Uterus (tissue), 4 donors: ENCODE data around the gene E2F4. TPM values are rescaled to one million over a fixed set of nuclear protein-coding genes. Genes with fewer than 3 reads are reported as not detected.

Experiments
- DNase-seq, 2 donors: peaks; one replicate each; pipeline ENCODE4 v3.0.0-alpha.2; 2019 to 2020
- H3K27ac ChIP-seq, 2 donors: fragments of 200-600 bp; sonication (generic); 1 replicate in 1 of 2; 2 replicates in 1 of 2; pipeline ENCODE4 v1.5.1; 2016 to 2018
- H3K27me3 ChIP-seq, 2 donors: fragments of 200-600 bp; sonication (generic); one replicate each; pipeline ENCODE4 v1.5.1; 2018 to 2019; ENCODE audit warnings: control low read depth in 1 of 2
- H3K36me3 ChIP-seq, 2 donors: fragments of 200-600 bp; sonication (generic); one replicate each; pipeline ENCODE4 v1.5.1; 2019; ENCODE audit warnings: control low read depth in 1 of 2
- H3K4me1 ChIP-seq, 2 donors: fragments of 200-600 bp; sonication (generic); one replicate each; pipeline ENCODE4 v1.5.1; 2018 to 2019; ENCODE audit warnings: control low read depth in 1 of 2
- H3K4me3 ChIP-seq, 2 donors: fragments of 200-600 bp; sonication (generic); 1 replicate in 1 of 2; 2 replicates in 1 of 2; pipeline ENCODE4 v1.5.1; 2018 to 2019; ENCODE audit warnings: mild to moderate bottlenecking in 1 of 2
- H3K9me3 ChIP-seq, 2 donors: fragments of 200-600 bp; sonication (generic); one replicate each; pipeline ENCODE4 v1.5.1; 2019; ENCODE audit warnings: control low read depth in 1 of 2
- CTCF ChIP-seq, 4 experiments: fragments of 200-600 bp in 2 of 4; fragments of 450-650 bp in 2 of 4; sonication (generic) in 2 of 4; IDR thresholded peaks; one replicate each; pipeline ENCODE4 v1.5.1; 2016 to 2019; ENCODE audit warnings: antibody characterized with exemption in 4 of 4, mild to moderate bottlenecking in 2 of 4, moderate library complexity in 1 of 4
- POLR2A ChIP-seq, 2 donors: fragments of 450-650 bp; IDR thresholded peaks; one replicate each; pipeline ENCODE4 v1.6.1; 2016; ENCODE audit warnings: antibody characterized with exemption in 2 of 2, mild to moderate bottlenecking in 1 of 2, moderate library complexity in 1 of 2
- intact Hi-C: fragments of 100-400 bp; cut with DNase I; formaldehyde crosslinking; loops from one replicate; pipeline ENCODE4 v1.15.1; 2023; ENCODE audit warnings: low total_unique reads
- total RNA-seq, 4 donors: library from RNA; depleted of rRNA in 3 of 4; stranded (reverse); fragments of >200 nt in 3 of 4; gene quantifications; one replicate each; pipeline versions ENCODE4 v1.1.0 to v1.2.4, GENCODE V29; 2014 to 2023
- donor health status: DM: yes; HTN: yes; CAD: no.

The E2F4 gene
- total RNA-seq, 4 donors from 2014 or later, result 49.2 to 294 (median 77.1) TPM

- Histone ChIP-seq H3K36me3 (no peaks in the 10 kb centered on the region), H3K27me3 (no peaks in the 10 kb centered on the region), H3K9me3 (no peaks in the 10 kb centered on the region), H3K4me1 (no peaks in the 10 kb centered on the region), H3K27ac (no peak overlapping the region), H3K4me3 (no peak overlapping the region)
- DNase-seq, result no peak
- no peak for TF ChIP-seq CTCF (IDR thresholded peaks at IDR 0.05)
- no peak for TF ChIP-seq POLR2A (IDR thresholded peaks at IDR 0.05)
- intact Hi-C loops, result no loop called here
These were observed 14.9 kb downstream of the E2F4 start for GRCh38 chr16:67206838-67207248.

- no peaks in the 10 kb centered on the region for H3K36me3 ChIP-seq
- no peak for TF ChIP-seq CTCF (IDR thresholded peaks at IDR 0.05)
- no peak for TF ChIP-seq POLR2A (IDR thresholded peaks at IDR 0.05)
- intact Hi-C loops, result no loop called here
- H3K27ac ChIP-seq, result no peak overlapping the region
- H3K4me3 ChIP-seq, result no peak overlapping the region
- no peaks in the 10 kb centered on the region for H3K4me1 ChIP-seq
- no peaks in the 10 kb centered on the region for H3K27me3 ChIP-seq
- no peaks in the 10 kb centered on the region for H3K9me3 ChIP-seq
- DNase-seq, result no peak
These were observed 15.5 kb downstream of the E2F4 start for GRCh38 chr16:67207249-67208091.

- H3K4me3 ChIP-seq, result no peak overlapping the region
- no peaks in the 10 kb centered on the region for H3K27me3 ChIP-seq
- no peaks in the 10 kb centered on the region for H3K4me1 ChIP-seq
- H3K9me3 ChIP-seq, result no peaks in the 10 kb centered on the region
- intact Hi-C loops, result no loop called here
- H3K36me3 ChIP-seq, result no peaks in the 10 kb centered on the region
- TF ChIP-seq CTCF (IDR thresholded peaks at IDR 0.05) (no peak), POLR2A (IDR thresholded peaks at IDR 0.05) (no peak)
- no peak for DNase-seq
- H3K27ac ChIP-seq, result no peak overlapping the region
These were observed 16.4 kb downstream of the E2F4 start for GRCh38 chr16:67208154-67208896.

GRCh38 chr16:67209565-67209964 is 17.6 kb downstream of the E2F4 start:
- H3K27ac ChIP-seq, result no peak overlapping the region
- no peaks in the 10 kb centered on the region for H3K36me3 ChIP-seq
- intact Hi-C loops, result no loop called here
- H3K4me1 ChIP-seq, result no peaks in the 10 kb centered on the region
- H3K27me3 ChIP-seq, result no peaks in the 10 kb centered on the region
- no peak for DNase-seq
- TF ChIP-seq CTCF (IDR thresholded peaks at IDR 0.05), result no peak
- TF ChIP-seq POLR2A (IDR thresholded peaks at IDR 0.05), result no peak
- H3K9me3 ChIP-seq, result no peaks in the 10 kb centered on the region
- H3K4me3 ChIP-seq, result no peak overlapping the region
